HCT116 (cell line): ENCODE data around the gene ARHGAP18. TPM values are rescaled to one million over a fixed set of nuclear protein-coding genes. Genes with fewer than 3 reads are reported as not detected.

Experiments
- ATAC-seq: fragments of 200-7000 bp; cut with Tn5 transposase; 2 replicates; pipeline ENCODE4 v1.9.1; 2020; ENCODE audit warnings: mild to moderate bottlenecking, moderate library complexity
- BruUV-seq: library from RNA; stranded (reverse); fragments of 400-500 nt; replicated peaks from 2 replicates; lab custom pipeline; 2021; lab: Mats Ljungman, UMichigan
- CTCF ChIA-PET: fragments of 300-600 bp; sonication (Branson Sonifier 250); formaldehyde crosslinking; loops from one replicate; lab custom pipeline; 2021; ENCODE audit warnings: antibody characterized with exemption; lab: Charles Lee
- POLR2A ChIA-PET: fragments of 300-600, 350-600 bp; sonication (Branson Sonifier 250); formaldehyde crosslinking; loops from one replicate; lab custom pipeline; 2021; ENCODE audit warnings: antibody characterized with exemption; lab: Charles Lee
- RAD21 ChIA-PET, 2 experiments: fragments of 300-600 bp; sonication (Branson Sonifier 250); formaldehyde crosslinking; loops; one replicate each; lab custom pipeline; 2023; ENCODE audit warnings: low total read pairs in 2 of 2; ENCODE audit not compliant: uncharacterized antibody in 2 of 2, unreplicated experiment in 2 of 2, low non-redundant PET in 1 of 2; lab: Charles Lee
- DNase-seq: peaks from one replicate; pipeline ENCODE4 v3.0.0-alpha.2; 2010; ENCODE audit warnings: low read depth, low spot score
- H2AFZ ChIP-seq: fragments of 200-600 bp; shearing (Covaris generic), sonication (generic); 2 replicates; pipeline ENCODE4 v1.6.1; 2017; ENCODE audit warnings: low read depth, mixed run types, mixed read lengths, antibody characterized with exemption, low read length; ENCODE audit not compliant: poor library complexity, severe bottlenecking
- H3K27ac ChIP-seq: 2 replicates; pipeline ENCODE4 v1.5.1; 2012; ENCODE audit warnings: low read depth, low read length
- H3K27me3 ChIP-seq: fragments of 200-600 bp; sonication (generic); 2 replicates; pipeline ENCODE4 v1.6.1; 2016; ENCODE audit warnings: mixed run types, low read length, mixed read lengths; ENCODE audit not compliant: insufficient read depth
- H3K36me3 ChIP-seq, 2 experiments: fragments of 200-500 bp in 1 of 2; fragments of 200-600 bp in 1 of 2; sonication (Bioruptor generic) in 1 of 2; sonication (generic) in 1 of 2; 2 replicates each; pipeline versions ENCODE4 v1.5.1 to v1.6.1; 2014 to 2016; ENCODE audit warnings: low read length in 2 of 2, inconsistent platforms in 1 of 2, mixed read lengths in 1 of 2, mixed run types in 1 of 2; ENCODE audit not compliant: insufficient read depth in 2 of 2, control insufficient read depth in 1 of 2
- H3K4me1 ChIP-seq, 2 experiments: fragments of 200-600 bp in 1 of 2; sonication (generic) in 1 of 2; 2 replicates each; pipeline versions ENCODE4 v1.5.1 to v1.6.1; 2012 to 2017; ENCODE audit warnings: low read length in 2 of 2, inconsistent platforms in 1 of 2, mild to moderate bottlenecking in 1 of 2, mixed read lengths in 1 of 2, mixed run types in 1 of 2, moderate library complexity in 1 of 2; ENCODE audit not compliant: insufficient read depth in 2 of 2, control insufficient read depth in 1 of 2
- H3K4me2 ChIP-seq: fragments of 200-600 bp; sonication (generic); 2 replicates; pipeline ENCODE4 v1.6.1; 2017; ENCODE audit warnings: mixed run types, low read length, mixed read lengths
- H3K4me3 ChIP-seq, 2 experiments: fragments of 200-600 bp in 1 of 2; sonication (generic) in 1 of 2; replicated peaks in 1 of 2; 2 replicates each; pipeline ENCODE4 v1.5.1; 2011 to 2016; ENCODE audit warnings: low read length in 2 of 2, control low read depth in 1 of 2, low read depth in 1 of 2, mild to moderate bottlenecking in 1 of 2, mixed read lengths in 1 of 2, mixed run types in 1 of 2
- H3K79me2 ChIP-seq: fragments of 200-600 bp; sonication (generic); 2 replicates; pipeline ENCODE4 v1.6.1; 2017; ENCODE audit warnings: mild to moderate bottlenecking, mixed run types, low read length, moderate library complexity, mixed read lengths; ENCODE audit not compliant: insufficient read depth
- H3K9ac ChIP-seq: fragments of 200-600 bp; sonication (generic); 2 replicates; pipeline ENCODE4 v1.6.1; 2016; ENCODE audit warnings: low read length, mixed read lengths
- H3K9me2 ChIP-seq: fragments of 200-600 bp; sonication (generic), shearing (Covaris generic); 2 replicates; pipeline ENCODE4 v1.6.1; 2017; ENCODE audit warnings: mixed run types, mild to moderate bottlenecking, moderate library complexity; ENCODE audit not compliant: insufficient read depth
- H3K9me3 ChIP-seq, 2 experiments: fragments of 200-500 bp in 1 of 2; fragments of 200-600 bp in 1 of 2; sonication (Bioruptor generic) in 1 of 2; sonication (generic) in 1 of 2; 2 replicates each; pipeline ENCODE4 v1.6.1; 2014 to 2017; ENCODE audit warnings: low read length in 2 of 2, mixed read lengths in 2 of 2, inconsistent platforms in 1 of 2, low read depth in 1 of 2, mild to moderate bottlenecking in 1 of 2, mixed run types in 1 of 2, moderate library complexity in 1 of 2; ENCODE audit not compliant: control insufficient read depth in 1 of 2, insufficient read depth in 1 of 2
- H4K20me1 ChIP-seq: fragments of 200-600 bp; sonication (generic), shearing (Covaris generic); 2 replicates; pipeline ENCODE4 v1.6.1; 2017; ENCODE audit warnings: mixed run types, mild to moderate bottlenecking, moderate library complexity; ENCODE audit not compliant: insufficient read depth
- CBX3 ChIP-seq: IDR thresholded peaks from 2 replicates; pipeline ENCODE4 v1.6.1; 2012; ENCODE audit warnings: low read depth
- CEBPB ChIP-seq: IDR thresholded peaks from 2 replicates; pipeline ENCODE4 v1.6.1; 2012; ENCODE audit warnings: low read depth
- CTCF ChIP-seq, 3 experiments: fragments of 200-600 bp in 1 of 3; sonication (generic) in 1 of 3; IDR thresholded peaks in 2 of 3; conservative IDR thresholded peaks in 1 of 3; 2 replicates each; pipeline ENCODE4 v1.5.1; 2012 to 2017; ENCODE audit warnings: low read depth in 2 of 3, low read length in 2 of 3, antibody characterized with exemption in 1 of 3, borderline replicate concordance in 1 of 3, control low read depth in 1 of 3, mild to moderate bottlenecking in 1 of 3, mixed read lengths in 1 of 3, mixed run types in 1 of 3, moderate library complexity in 1 of 3; ENCODE audit not compliant: insufficient read depth in 1 of 3
- EGR1 ChIP-seq: IDR thresholded peaks from 2 replicates; pipeline ENCODE4 v1.6.1; 2012; ENCODE audit warnings: low read depth
- ELF1 ChIP-seq: IDR thresholded peaks from 2 replicates; pipeline ENCODE4 v1.6.1; 2012; ENCODE audit warnings: low read depth, borderline replicate concordance
- EZH2phosphoT487 ChIP-seq: fragments of 200-600 bp; IDR thresholded peaks from 2 replicates; pipeline ENCODE4 v1.6.1; 2018; ENCODE audit warnings: antibody characterized with exemption, borderline replicate concordance
- FOSL1 ChIP-seq: IDR thresholded peaks from 2 replicates; pipeline ENCODE4 v1.6.1; 2012; ENCODE audit warnings: low read depth
- POLR2A ChIP-seq: IDR thresholded peaks from 2 replicates; pipeline ENCODE4 v1.7.0; 2011; ENCODE audit warnings: borderline replicate concordance; ENCODE audit not compliant: insufficient read depth, insufficient read length; ENCODE audit errors: extremely low read depth
- POLR2AphosphoS5 ChIP-seq: IDR thresholded peaks from 2 replicates; pipeline ENCODE4 v1.6.1; 2011; ENCODE audit warnings: mild to moderate bottlenecking, low read depth, low read length, moderate library complexity
- RAD21 ChIP-seq: IDR thresholded peaks from 2 replicates; pipeline ENCODE4 v1.6.1; 2012; ENCODE audit warnings: low read depth, mild to moderate bottlenecking
- REST ChIP-seq: IDR thresholded peaks from 2 replicates; pipeline ENCODE4 v1.6.1; 2012; ENCODE audit warnings: low read depth
- SP1 ChIP-seq: IDR thresholded peaks from 2 replicates; pipeline ENCODE4 v1.6.1; 2012; ENCODE audit warnings: low read depth
- SRF ChIP-seq: IDR thresholded peaks from 2 replicates; pipeline ENCODE4 v1.6.1; 2012; ENCODE audit warnings: low read depth
- TCF7L2 ChIP-seq: IDR thresholded peaks from 2 replicates; pipeline ENCODE4 v1.7.0; 2011; ENCODE audit warnings: borderline replicate concordance, inconsistent platforms; ENCODE audit not compliant: insufficient read depth, insufficient read length; ENCODE audit errors: extremely low read depth
- YY1 ChIP-seq: IDR thresholded peaks from 2 replicates; pipeline ENCODE4 v1.6.1; 2011; ENCODE audit warnings: low read length, low read depth, moderate library complexity, mild to moderate bottlenecking; ENCODE audit not compliant: insufficient replicate concordance; ENCODE audit errors: extremely low read depth
- intact Hi-C: fragments of 100-400 bp; cut with micrococcal nuclease; formaldehyde crosslinking; loops from 2 replicates; pipeline ENCODE4 v1.10.0; 2022
- total RNA-seq: library from RNA; stranded (reverse); gene quantifications from one replicate; pipeline ENCODE4 v1.2.1, GENCODE V29; 2021; ENCODE audit not compliant: unreplicated experiment

ARHGAP18 gene
- total RNA-seq, 1 experiment from 2014 or later: 70.3 TPM

GRCh38 chr6:129568015-129568414 lies 142.0 kb downstream of the ARHGAP18 start:
- no peaks in the 10 kb centered on the region for H3K9me2 ChIP-seq
- no peak overlapping the region for H3K4me2 ChIP-seq
- intact Hi-C loops: no loop called here
- ATAC-seq (no peak), DNase-seq (no peak)
- POLR2A ChIA-PET: no interaction called here
- no peak overlapping the region for H3K4me3 ChIP-seq
- no peaks in the 10 kb centered on the region for H3K79me2 ChIP-seq
- CTCF ChIA-PET: interaction anchor here (3.8 kb wide), 1 partner anchor 66 kb away, joined by 45 read pairs; no protein-coding TSS in a partner anchor
- H3K27me3 ChIP-seq: no peaks in the 10 kb centered on the region
- RAD21 ChIA-PET: no interaction called here
- H3K36me3 ChIP-seq: no peaks in the 10 kb centered on the region
- H3K9ac ChIP-seq: no peak overlapping the region
- no peaks in the 10 kb centered on the region for H3K9me3 ChIP-seq
- H3K27ac ChIP-seq: no peak overlapping the region
- no peak overlapping the region for H2AFZ ChIP-seq
- no peaks in the 10 kb centered on the region for H4K20me1 ChIP-seq
- H3K4me1 ChIP-seq: peaks cover 2 to 29% of the 10 kb centered on the region in 2 experiments; a peak in 2 of 4 replicates
- no TSS peak for BruUV-seq
- peak; percentile 29; the same call in 1 of the 2 replicates for TF ChIP-seq POLR2AphosphoS5
- no peak for TF ChIP-seq EGR1

- Histone ChIP-seq H3K27me3 (no peaks in the 10 kb centered on the region), H3K36me3 (no peaks in the 10 kb centered on the region), H3K9me2 (no peaks in the 10 kb centered on the region), H2AFZ (no peak overlapping the region), H4K20me1 (no peaks in the 10 kb centered on the region), H3K79me2 (no peaks in the 10 kb centered on the region), H3K27ac (no peak overlapping the region), H3K4me3 (no peak overlapping the region), H3K9me3 (no peaks in the 10 kb centered on the region), H3K9ac (no peak overlapping the region), H3K4me2 (no peak overlapping the region), H3K4me1 (peaks cover 2 to 29% of the 10 kb centered on the region in 2 experiments; a peak in 2 of 4 replicates)
- intact Hi-C loops: loop anchor here (2.0 kb wide), 1 partner anchor 69 kb away; no protein-coding TSS in a partner anchor
- DNase-seq (peak; percentile 10), ATAC-seq (peak; percentile 74)
- CTCF ChIA-PET: interaction anchor here (3.8 kb wide), 1 partner anchor 66 kb away, joined by 45 read pairs; no protein-coding TSS in a partner anchor
- RAD21 ChIA-PET: interaction anchor here in 1 of 2 experiments (1.2 kb wide), 1 partner anchor 66 kb away, joined by 3 read pairs; no protein-coding TSS in a partner anchor
- BruUV-seq: no TSS peak
- POLR2A ChIA-PET: interaction anchor here (2.7 kb wide), 1 partner anchor 66 kb away, joined by 12 read pairs; no protein-coding TSS in a partner anchor
- TF ChIP-seq REST (no peak), FOSL1 (no peak), EGR1 (no peak), EZH2phosphoT487 (no peak), POLR2AphosphoS5 (peak; percentile 16; the same call in 1 of the 2 replicates), POLR2A (no peak), ELF1 (no peak), CEBPB (no peak), SP1 (no peak), CTCF (IDR thresholded peaks at IDR 0.05 in 2 of 3, conservative IDR thresholded peaks at IDR 0.05 in 1 of 3; ENCODE audit: borderline replicate concordance in 1 of 3, insufficient read depth in 1 of 3, low read depth in 2 of 3, low read length in 2 of 3) (peak; percentile 38 to 71 (median 56); a peak in 5 of 6 replicates), CBX3 (no peak), TCF7L2 (no peak), RAD21 (peak; percentile 64), SRF (no peak), YY1 (no peak)
Observed at GRCh38 chr6:129567374-129567773, 142.6 kb downstream of the ARHGAP18 start.
